Common myeloid progenitor, CD34-positive (primary cell): Measurements from ENCODE around the gene DGKQ.

Experiments used
- CTCF ChIA-PET: fragments of 350-600 bp; sonication (Branson Sonifier 250); formaldehyde crosslinking; loops from one replicate; lab custom pipeline; 2021; ENCODE audit warnings: antibody characterized with exemption; lab: Charles Lee
- POLR2A ChIA-PET: fragments of 350-600 bp; sonication (Branson Sonifier 250); formaldehyde crosslinking; loops from one replicate; lab custom pipeline; 2021; ENCODE audit warnings: antibody characterized with exemption; lab: Charles Lee
- DNase-seq, 3 donors: peaks; one replicate each; pipeline versions ENCODE4 v3.0.0 to v3.0.0-alpha.2; 2013
- H3K27ac ChIP-seq, 2 experiments: 1 replicate in 1 of 2; 2 replicates in 1 of 2; pipeline ENCODE4 v1.7.0; 2013; ENCODE audit warnings: inconsistent platforms in 2 of 2, low read length in 2 of 2, mild to moderate bottlenecking in 2 of 2, low read depth in 1 of 2, moderate library complexity in 1 of 2; ENCODE audit not compliant: severe bottlenecking in 2 of 2, insufficient read depth in 1 of 2, poor library complexity in 1 of 2
- H3K27me3 ChIP-seq, 5 experiments: replicated peaks in 2 of 5; 1 replicate in 3 of 5; 2 replicates in 2 of 5; pipeline versions ENCODE4 v1.6.1 to v1.7.0; 2013; ENCODE audit warnings: low read length in 4 of 5, mild to moderate bottlenecking in 2 of 5, moderate library complexity in 2 of 5, inconsistent platforms in 1 of 5; ENCODE audit not compliant: insufficient read depth in 5 of 5, control insufficient read depth in 4 of 5
- H3K36me3 ChIP-seq, 4 experiments: 1 replicate in 2 of 4; 2 replicates in 2 of 4; pipeline versions ENCODE4 v1.6.1 to v1.7.0; 2013; ENCODE audit warnings: low read length in 3 of 4, control low read depth in 1 of 4, mild to moderate bottlenecking in 1 of 4; ENCODE audit not compliant: control insufficient read depth in 4 of 4, insufficient read depth in 4 of 4
- H3K4me1 ChIP-seq, 4 experiments: 1 replicate in 3 of 4; 2 replicates in 1 of 4; pipeline versions ENCODE4 v1.6.1 to v1.7.1; 2013; ENCODE audit warnings: low read length in 3 of 4, mild to moderate bottlenecking in 3 of 4, control low read depth in 1 of 4, inconsistent platforms in 1 of 4, moderate library complexity in 1 of 4; ENCODE audit not compliant: control insufficient read depth in 4 of 4, insufficient read depth in 4 of 4; ENCODE audit errors: control extremely low read depth in 1 of 4
- H3K4me3 ChIP-seq, 7 experiments: 1 replicate in 4 of 7; 2 replicates in 3 of 7; pipeline versions ENCODE4 v1.5.1 to v1.7.0; 2013; ENCODE audit warnings: mild to moderate bottlenecking in 7 of 7, low read length in 6 of 7, moderate library complexity in 6 of 7, inconsistent platforms in 2 of 7, low read depth in 2 of 7, control low read depth in 1 of 7; ENCODE audit not compliant: insufficient read depth in 4 of 7, control insufficient read depth in 1 of 7; ENCODE audit errors: extremely low read depth in 1 of 7
- H3K9me3 ChIP-seq, 5 experiments: 1 replicate in 4 of 5; 2 replicates in 1 of 5; pipeline versions ENCODE4 v1.6.1 to v1.7.1; 2013; ENCODE audit warnings: low read length in 4 of 5, mild to moderate bottlenecking in 2 of 5, inconsistent platforms in 1 of 5, low read depth in 1 of 5, moderate library complexity in 1 of 5; ENCODE audit not compliant: control insufficient read depth in 4 of 5, insufficient read depth in 2 of 5; ENCODE audit errors: control extremely low read depth in 1 of 5
- WGBS: methylation state at CpG from one replicate; pipeline ENCODE4 v1.1.5; 2013; ENCODE audit not compliant: insufficient coverage; 5-methylcytosine and 5-hydroxymethylcytosine counted together

Gene DGKQ

GRCh38 chr4:968221-968620, 5.1 kb downstream of the DGKQ start:
- ChIA-PET CTCF (interaction anchor here (2.4 kb wide), 1 partner anchor 19 kb away, joined by 7 read pairs; the partner anchor contains the start of gene IDUA), POLR2A (no interaction called here)
- Histone ChIP-seq H3K27me3 (peaks cover 0 to 6% (median 0%) of the 10 kb centered on the region in 5 experiments), H3K9me3 (no peaks in the 10 kb centered on the region), H3K4me3 (no peak overlapping the region), H3K36me3 (peaks cover 0 to 32% (median 6%) of the 10 kb centered on the region in 4 experiments), H3K27ac (no peak overlapping the region), H3K4me1 (peaks cover 0 to 20% (median 17%) of the 10 kb centered on the region in 4 experiments)
- DNase-seq = peak in 1 of 3 donors; percentile 22
- 81% methylated on average over 6 of the region's 24 CpGs for WGBS

- Histone ChIP-seq H3K36me3 (peaks cover 0 to 34% (median 10%) of the 10 kb centered on the region in 4 experiments), H3K4me3 (peak overlapping the region in 3 of 7 experiments; percentile 11 to 36 (median 33)), H3K9me3 (no peaks in the 10 kb centered on the region), H3K27me3 (peaks cover 0 to 6% (median 0%) of the 10 kb centered on the region in 5 experiments), H3K4me1 (peaks cover 0 to 14% (median 10%) of the 10 kb centered on the region in 4 experiments), H3K27ac (no peak overlapping the region)
- ChIA-PET POLR2A (interaction anchor here (0.7 kb wide), 1 partner anchor 21 kb away, joined by 3 read pairs; no protein-coding TSS in a partner anchor), CTCF (interaction anchor here (2.4 kb wide), 1 partner anchor 20 kb away, joined by 7 read pairs; the partner anchor contains the start of gene IDUA)
- 68% methylated on average over 67 of the region's 76 CpGs for WGBS
- peak in 2 of 3 donors; percentile 29 to 41 for DNase-seq
These were observed 6.0 kb downstream of the DGKQ start for GRCh38 chr4:967113-968104.

- no peak overlapping the region for H3K4me3 ChIP-seq
- no peaks in the 10 kb centered on the region for H3K9me3 ChIP-seq
- DNase-seq = no peak
- ChIA-PET CTCF (interaction anchor here (1.4 kb wide), 1 partner anchor 21 kb away, joined by 3 read pairs; the partner anchor contains the start of gene IDUA), POLR2A (no interaction called here)
- 91% methylated on average over 45 of the region's 48 CpGs for WGBS
- H3K27me3 ChIP-seq = peaks cover 0 to 6% (median 0%) of the 10 kb centered on the region in 5 experiments
- H3K36me3 ChIP-seq = peaks cover 0 to 37% (median 13%) of the 10 kb centered on the region in 4 experiments
- peaks cover 0 to 5% (median 2%) of the 10 kb centered on the region in 4 experiments for H3K4me1 ChIP-seq
- no peak overlapping the region for H3K27ac ChIP-seq
These were observed 6.9 kb downstream of the DGKQ start for GRCh38 chr4:966266-967112.

- no peak overlapping the region for H3K4me3 ChIP-seq
- POLR2A ChIA-PET = no interaction called here
- peaks cover 0 to 37% (median 14%) of the 10 kb centered on the region in 4 experiments for H3K36me3 ChIP-seq
- H3K27ac ChIP-seq = no peak overlapping the region
- no peak for DNase-seq
- CTCF ChIA-PET = interaction anchor here (1.4 kb wide), 1 partner anchor 21 kb away, joined by 3 read pairs; the partner anchor contains the start of gene IDUA
- peaks cover 0 to 5% (median 2%) of the 10 kb centered on the region in 4 experiments for H3K4me1 ChIP-seq
- H3K9me3 ChIP-seq = no peaks in the 10 kb centered on the region
- WGBS = 98% methylated on average over 17 of the region's 21 CpGs
- H3K27me3 ChIP-seq = peaks cover 0 to 6% (median 0%) of the 10 kb centered on the region in 5 experiments
These were observed 7.6 kb downstream of the DGKQ start for GRCh38 chr4:965766-966134.

- H3K4me3 ChIP-seq = no peak overlapping the region
- no peak for DNase-seq
- H3K9me3 ChIP-seq = no peaks in the 10 kb centered on the region
- H3K27ac ChIP-seq = no peak overlapping the region
- peaks cover 0 to 5% (median 2%) of the 10 kb centered on the region in 4 experiments for H3K4me1 ChIP-seq
- POLR2A ChIA-PET = no interaction called here
- CTCF ChIA-PET = interaction anchor here (1.4 kb wide), 1 partner anchor 22 kb away, joined by 3 read pairs; the partner anchor contains the start of gene IDUA
- peaks cover 0 to 6% (median 0%) of the 10 kb centered on the region in 5 experiments for H3K27me3 ChIP-seq
- peaks cover 0 to 35% (median 16%) of the 10 kb centered on the region in 4 experiments for H3K36me3 ChIP-seq
- WGBS = 94% methylated on average over 22 of the region's 26 CpGs
These were observed 8.2 kb downstream of the DGKQ start for GRCh38 chr4:965048-965765.

- ChIA-PET POLR2A (no interaction called here), CTCF (no interaction called here)
- H3K4me1 ChIP-seq = peaks cover 0 to 5% (median 2%) of the 10 kb centered on the region in 4 experiments
- H3K27me3 ChIP-seq = peaks cover 0 to 6% (median 0%) of the 10 kb centered on the region in 5 experiments
- no peak for DNase-seq
- no peaks in the 10 kb centered on the region for H3K9me3 ChIP-seq
- no peak overlapping the region for H3K27ac ChIP-seq
- H3K4me3 ChIP-seq = no peak overlapping the region
- peaks cover 0 to 39% (median 20%) of the 10 kb centered on the region in 4 experiments for H3K36me3 ChIP-seq
- WGBS = 98% methylated on average over 22 of the region's 23 CpGs
These were observed 8.9 kb downstream of the DGKQ start for GRCh38 chr4:964346-965025.
